Measurements from ENCODE around the gene SPACA5B.
"Not testable (repeated sequence)": the region's sequence is repeated elsewhere in the genome, so short reads cannot be mapped to it uniquely, and the experiment has no call there.

The SPACA5B gene

DNA sequence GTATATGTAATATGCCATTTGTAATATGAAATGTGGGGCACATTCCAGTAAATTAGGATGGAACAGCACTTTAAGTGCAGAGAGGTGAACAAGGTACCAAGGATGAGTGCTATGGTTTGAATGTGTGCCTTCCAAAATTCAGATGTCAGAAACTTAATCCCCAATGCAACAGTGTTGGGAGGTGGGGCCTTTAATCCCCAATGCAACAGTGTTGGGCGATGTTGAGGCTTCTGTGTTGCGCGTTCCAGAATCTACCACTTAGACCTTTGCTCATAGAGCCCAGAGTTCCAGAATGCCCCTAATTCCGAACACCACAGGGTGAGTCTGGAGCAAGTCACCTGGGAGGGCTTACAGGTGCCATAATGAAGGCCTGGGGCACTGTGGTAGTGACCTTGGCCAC lies at the start of gene SPACA5B:
Gene SPACA5B, plus strand, starts transcription at position 301 of the 400 bp plus-strand sequence. Its CDS starts 62 bp downstream, at position 363.
- in situ Hi-C loops (cut with HindIII; ENCODE audit: low pct_ligation_motif_present, low pct_unique_long_range_greater_than_20kb, low sequenced_read_pairs); DNase-seq: not testable (repeated sequence)

DNA sequence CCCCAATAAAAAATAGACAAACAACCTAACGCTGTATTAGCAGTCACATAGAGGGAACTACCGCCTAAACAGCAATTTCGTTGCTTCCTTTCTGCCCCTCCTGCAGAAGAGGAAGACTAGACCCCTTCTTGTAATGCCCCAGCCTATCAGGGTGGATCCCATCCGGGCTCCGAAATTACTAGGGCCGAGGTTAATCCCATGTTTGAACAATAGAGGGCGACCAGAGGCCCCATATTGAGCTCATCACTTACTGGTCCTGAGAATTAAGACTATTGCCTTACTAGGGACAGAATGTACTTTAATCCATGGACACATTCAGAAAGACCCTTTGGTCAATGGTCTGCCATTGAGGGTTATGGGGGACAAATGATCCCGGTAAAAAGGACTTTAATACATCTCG lies 47.2 kb upstream of the SPACA5B start:
- DNase-seq: peak; percentile 27
- in situ Hi-C loops (cut with HindIII; ENCODE audit: low pct_ligation_motif_present, low pct_unique_long_range_greater_than_20kb, low sequenced_read_pairs): no loop called here

DNA sequence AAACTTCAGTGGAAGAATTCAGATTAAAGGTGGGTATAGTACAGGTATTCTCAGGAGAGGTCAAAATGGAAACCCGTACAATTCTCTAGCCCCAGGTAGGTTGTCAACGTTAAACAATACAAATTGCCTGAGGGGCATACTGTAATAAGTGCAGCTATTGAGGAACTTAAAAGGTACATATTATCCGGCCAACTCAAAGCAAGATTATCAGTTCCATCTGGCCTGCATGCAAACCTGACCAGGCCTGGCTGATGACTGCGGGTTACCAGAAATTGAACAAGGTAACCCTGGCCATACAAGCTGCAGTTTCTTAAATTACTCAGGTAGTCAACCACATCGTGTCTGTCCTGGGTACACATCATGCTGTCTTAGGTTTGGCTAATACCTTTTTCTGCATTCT lies 46.7 kb upstream of the SPACA5B start:
- no peak for DNase-seq
- in situ Hi-C loops (cut with HindIII; ENCODE audit: low pct_ligation_motif_present, low pct_unique_long_range_greater_than_20kb, low sequenced_read_pairs): no loop called here

DNA sequence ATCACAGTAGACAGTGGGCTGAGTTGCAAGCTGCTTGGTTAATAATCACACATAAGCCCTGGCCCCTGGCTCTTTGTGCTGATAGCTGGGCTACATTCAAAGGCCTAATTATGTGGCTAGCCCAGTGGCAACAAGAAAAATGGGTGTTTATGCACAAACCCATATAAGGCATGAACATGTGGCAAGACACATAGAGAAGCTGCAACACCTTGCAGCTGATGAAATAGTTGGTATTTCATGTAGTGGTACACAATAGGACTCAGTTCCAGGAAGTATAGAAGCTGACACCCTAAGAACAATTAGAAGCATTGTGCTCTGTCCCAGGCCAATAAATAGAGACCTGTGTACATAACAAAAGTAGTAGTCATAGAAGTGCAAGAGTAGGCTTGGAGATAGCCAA lies 44.3 kb upstream of the SPACA5B start:
- in situ Hi-C loops (cut with HindIII; ENCODE audit: low pct_ligation_motif_present, low pct_unique_long_range_greater_than_20kb, low sequenced_read_pairs): no loop called here

GRCh38 chrX:48090123-48090522 lies 40.3 kb upstream of the SPACA5B start:
- in situ Hi-C loops (cut with HindIII; ENCODE audit: low pct_ligation_motif_present, low pct_unique_long_range_greater_than_20kb, low sequenced_read_pairs): no loop called here
- no peak for DNase-seq

More for the DNA sequence above, 44.3 kb upstream of the SPACA5B start:
- DNase-seq: no peak

- in situ Hi-C loops (cut with HindIII; ENCODE audit: low pct_ligation_motif_present, low pct_unique_long_range_greater_than_20kb, low sequenced_read_pairs); DNase-seq: not testable (repeated sequence)
Observed at GRCh38 chrX:48092558-48092957, 37.9 kb upstream of the SPACA5B start.

DNA sequence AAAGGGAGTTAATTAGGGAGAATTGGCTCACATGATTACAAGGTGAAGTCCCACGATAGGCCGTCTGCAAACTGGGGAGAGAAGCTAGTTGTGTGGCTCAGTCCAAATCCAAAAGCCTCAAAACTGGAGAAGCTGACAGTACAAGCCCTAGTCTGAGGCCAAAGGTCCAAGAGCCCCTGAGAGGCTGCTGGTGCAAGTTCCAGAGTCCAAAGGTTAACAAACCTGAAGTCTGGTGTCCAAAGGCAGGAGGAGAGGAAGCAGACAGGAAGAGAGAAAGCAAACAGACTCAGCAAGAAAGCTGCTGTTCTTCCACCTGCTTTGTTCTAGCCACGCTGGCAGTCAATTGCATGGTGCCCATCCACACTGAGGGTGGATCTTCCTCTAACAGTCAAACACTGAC lies 29.0 kb upstream of the SPACA5B start:
- no peak for DNase-seq
- in situ Hi-C loops (cut with HindIII; ENCODE audit: low pct_ligation_motif_present, low pct_unique_long_range_greater_than_20kb, low sequenced_read_pairs): no loop called here

DNA sequence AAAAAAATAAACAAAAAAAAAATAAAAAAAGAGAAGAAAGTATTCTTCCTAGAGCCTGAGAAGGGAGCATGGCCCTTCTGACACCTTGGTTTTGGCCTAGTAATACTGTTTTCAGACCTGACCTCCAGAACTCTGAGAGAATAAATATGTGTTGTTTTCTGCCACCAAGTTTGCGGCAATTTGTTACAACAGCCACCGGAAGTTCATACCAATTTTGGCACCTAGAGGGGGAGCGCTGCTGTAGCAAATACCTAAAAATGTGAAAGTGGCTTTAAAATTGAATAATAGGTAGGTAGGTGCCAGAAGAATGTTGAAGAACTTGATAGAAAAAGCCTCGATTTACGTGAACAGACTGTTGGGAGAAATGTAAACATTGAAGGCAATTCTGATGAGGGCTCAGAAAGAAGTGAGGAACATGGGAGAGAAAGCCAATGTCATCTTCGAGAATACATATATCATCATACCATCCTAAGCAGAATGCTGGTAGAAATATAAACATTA lies 27.5 kb upstream of the SPACA5B start:
- in situ Hi-C loops (cut with HindIII; ENCODE audit: low pct_ligation_motif_present, low pct_unique_long_range_greater_than_20kb, low sequenced_read_pairs): no loop called here
- DNase-seq: no peak

DNA sequence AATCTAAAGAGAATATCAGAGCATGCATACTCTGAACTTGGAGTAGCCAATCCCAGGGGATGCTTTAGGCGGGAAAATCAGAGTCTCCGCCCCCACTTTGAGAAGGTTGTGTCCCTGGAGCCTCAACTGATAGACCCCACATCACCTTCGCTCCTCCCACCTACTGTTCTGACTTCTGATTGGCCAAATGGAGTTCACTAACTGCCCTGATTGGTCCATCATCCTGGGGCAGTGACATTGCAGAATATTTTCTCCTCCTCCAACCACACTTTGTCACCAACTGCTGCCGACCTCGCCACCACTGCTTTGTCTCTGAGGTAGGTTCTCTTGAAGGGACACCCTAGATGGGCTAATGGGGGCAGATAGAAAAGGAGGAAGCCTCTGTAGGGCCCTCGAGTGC lies 22.7 kb upstream of the SPACA5B start:
- DNase-seq: no peak
- in situ Hi-C loops (cut with HindIII; ENCODE audit: low pct_ligation_motif_present, low pct_unique_long_range_greater_than_20kb, low sequenced_read_pairs): no loop called here

DNA sequence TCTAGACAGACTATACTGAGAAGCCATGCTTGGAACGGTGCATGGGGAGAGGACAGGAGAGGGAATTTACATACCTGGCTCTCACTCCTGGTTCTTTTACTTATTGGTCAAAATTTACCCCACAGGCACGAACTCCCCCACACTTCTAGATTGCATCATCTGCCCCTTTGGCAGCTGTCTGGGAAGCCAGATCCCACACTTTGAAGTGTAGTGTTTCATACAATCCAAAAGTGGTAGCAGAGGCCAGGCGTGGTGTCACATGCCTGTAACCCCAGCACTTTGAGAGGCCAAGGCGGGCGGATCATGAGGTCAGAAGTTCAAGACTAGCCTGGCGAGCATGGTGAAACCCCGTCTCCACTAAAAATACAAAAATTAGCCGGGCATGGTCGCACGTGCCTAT lies 5.1 kb upstream of the SPACA5B start:
- in situ Hi-C loops (cut with HindIII; ENCODE audit: low pct_ligation_motif_present, low pct_unique_long_range_greater_than_20kb, low sequenced_read_pairs); DNase-seq: not testable (repeated sequence)

DNA sequence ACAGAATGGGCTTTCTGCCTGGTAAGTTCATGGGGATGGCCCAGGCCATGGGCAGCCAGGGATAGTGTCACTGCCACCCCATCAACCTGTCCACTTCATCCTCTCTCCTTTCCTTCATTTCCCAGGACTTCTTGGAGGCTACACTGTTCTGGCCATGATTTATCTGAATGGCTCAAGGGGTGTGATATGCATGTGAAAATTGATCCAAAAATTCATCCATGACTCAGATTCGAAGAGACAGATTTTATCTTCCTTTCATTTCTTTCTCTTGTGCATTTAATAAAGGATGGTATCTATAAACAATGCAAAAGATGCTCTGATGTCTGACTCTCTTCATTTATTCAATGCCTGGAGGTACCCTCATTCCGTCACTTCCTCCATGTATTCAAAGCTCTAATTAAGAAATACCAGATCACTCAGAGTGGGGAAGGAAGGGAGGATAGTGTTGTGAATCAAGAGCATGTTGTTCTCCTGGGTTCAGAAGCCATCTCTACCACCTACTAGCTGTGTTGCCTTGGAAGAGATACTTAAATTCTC lies 1.9 kb downstream of the SPACA5B start:
- in situ Hi-C loops (cut with HindIII; ENCODE audit: low pct_ligation_motif_present, low pct_unique_long_range_greater_than_20kb, low sequenced_read_pairs); DNase-seq: not testable (repeated sequence)

DNA sequence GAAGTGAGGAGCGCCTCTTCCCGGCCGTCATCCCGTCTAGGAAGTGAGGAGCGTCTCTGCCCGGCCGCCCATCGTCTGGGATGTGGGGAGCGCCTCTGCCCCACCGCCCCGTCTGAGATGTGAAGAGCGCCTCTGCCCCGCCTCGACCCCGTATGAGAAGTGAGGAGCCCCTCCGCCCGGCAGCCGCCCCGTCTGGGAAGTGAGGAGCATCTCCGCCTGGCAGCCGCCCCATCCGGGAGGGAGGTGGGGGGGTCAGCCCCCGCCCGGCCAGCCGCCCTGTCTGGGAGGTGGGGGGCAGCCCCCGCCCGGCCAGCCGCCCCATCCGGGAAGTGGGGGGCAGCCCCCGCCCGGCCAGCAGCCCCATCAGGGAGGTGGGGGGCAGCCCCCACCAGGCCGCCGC lies 8.7 kb downstream of the SPACA5B start:
- in situ Hi-C loops (cut with HindIII; ENCODE audit: low pct_ligation_motif_present, low pct_unique_long_range_greater_than_20kb, low sequenced_read_pairs); DNase-seq: not testable (repeated sequence)

DNA sequence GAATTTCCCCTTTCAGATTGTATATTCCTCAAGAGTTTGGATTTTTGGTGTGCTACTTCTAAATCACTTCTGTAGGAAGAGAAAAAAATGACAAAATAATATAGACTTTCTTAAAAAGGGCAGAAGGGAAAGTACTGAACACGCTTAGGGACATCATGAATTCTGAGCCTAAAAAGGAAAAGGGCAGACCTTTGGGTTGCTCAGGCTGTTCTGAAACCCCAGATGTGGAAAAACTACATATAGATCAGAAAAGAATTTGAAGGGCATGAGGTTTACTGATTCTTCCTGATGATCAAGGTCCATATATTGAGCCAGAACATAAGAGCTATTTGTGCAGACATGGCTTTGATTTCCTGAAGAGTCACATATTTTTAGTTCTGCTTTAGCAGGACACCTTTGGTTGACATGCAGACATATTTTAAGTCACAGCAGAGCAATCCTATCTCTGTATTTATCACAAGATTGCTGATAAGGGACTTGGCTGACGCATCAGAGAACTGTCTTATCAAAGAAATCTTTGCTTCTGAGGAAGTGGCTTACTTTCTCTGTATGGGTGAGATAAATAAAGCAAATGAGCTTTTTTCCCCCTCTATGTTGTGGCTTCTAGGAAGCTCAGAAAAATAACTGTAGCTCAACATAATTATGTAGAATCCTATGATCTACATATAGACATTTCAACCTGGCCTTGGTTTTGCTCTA lies 11.5 kb downstream of the SPACA5B start:
- in situ Hi-C loops (cut with HindIII; ENCODE audit: low pct_ligation_motif_present, low pct_unique_long_range_greater_than_20kb, low sequenced_read_pairs); DNase-seq: not testable (repeated sequence)

DNA sequence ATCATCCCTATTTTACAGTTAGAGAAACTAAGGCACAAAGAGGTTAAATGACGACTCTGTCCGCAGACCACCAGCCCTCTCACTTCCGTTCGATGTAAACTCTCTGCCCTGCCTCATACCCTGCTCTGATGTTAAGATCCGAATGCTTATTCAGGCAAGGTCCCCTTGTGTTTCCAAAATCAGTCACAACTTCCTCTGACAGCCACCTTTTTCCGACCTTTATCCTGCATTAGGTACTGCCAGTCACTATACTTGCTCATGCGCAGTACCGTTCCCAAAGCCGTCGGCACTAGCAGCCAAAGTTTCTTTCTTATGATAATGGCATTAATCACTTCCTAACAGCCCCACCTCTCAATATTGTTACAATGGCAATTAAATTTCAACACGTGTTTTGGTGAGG lies 12.3 kb downstream of the SPACA5B start:
- in situ Hi-C loops (cut with HindIII; ENCODE audit: low pct_ligation_motif_present, low pct_unique_long_range_greater_than_20kb, low sequenced_read_pairs); DNase-seq: not testable (repeated sequence)

- no peak for DNase-seq
- in situ Hi-C loops (cut with HindIII; ENCODE audit: low pct_ligation_motif_present, low pct_unique_long_range_greater_than_20kb, low sequenced_read_pairs): no loop called here
Observed at GRCh38 chrX:48153769-48154168, 23.3 kb downstream of the SPACA5B start.

DNA sequence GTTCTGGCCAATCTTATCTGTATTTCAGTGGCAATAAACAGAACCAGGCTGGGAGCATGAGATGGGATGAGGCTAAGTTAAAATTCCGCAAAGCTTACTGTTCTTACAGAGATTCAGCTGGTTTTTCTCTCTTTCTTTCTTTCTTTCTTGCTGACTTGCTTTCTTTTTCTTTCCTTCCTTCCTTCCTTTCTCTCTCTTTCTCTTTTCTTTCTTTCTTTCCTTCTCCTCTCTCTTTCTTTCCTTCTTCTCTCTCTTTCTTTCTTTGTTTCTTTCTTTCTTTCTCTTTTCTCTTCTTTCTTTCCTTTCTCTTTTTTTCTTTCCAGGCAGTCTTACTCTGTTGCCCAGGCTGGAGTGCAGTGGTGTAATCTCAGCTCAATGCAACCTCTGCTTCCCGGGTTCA lies 24.4 kb downstream of the SPACA5B start:
- DNase-seq: no peak
- in situ Hi-C loops (cut with HindIII; ENCODE audit: low pct_ligation_motif_present, low pct_unique_long_range_greater_than_20kb, low sequenced_read_pairs): no loop called here

GRCh38 chrX:48156014-48156413 lies 25.6 kb downstream of the SPACA5B start:
- in situ Hi-C loops (cut with HindIII; ENCODE audit: low pct_ligation_motif_present, low pct_unique_long_range_greater_than_20kb, low sequenced_read_pairs): no loop called here
- no peak for DNase-seq

DNA sequence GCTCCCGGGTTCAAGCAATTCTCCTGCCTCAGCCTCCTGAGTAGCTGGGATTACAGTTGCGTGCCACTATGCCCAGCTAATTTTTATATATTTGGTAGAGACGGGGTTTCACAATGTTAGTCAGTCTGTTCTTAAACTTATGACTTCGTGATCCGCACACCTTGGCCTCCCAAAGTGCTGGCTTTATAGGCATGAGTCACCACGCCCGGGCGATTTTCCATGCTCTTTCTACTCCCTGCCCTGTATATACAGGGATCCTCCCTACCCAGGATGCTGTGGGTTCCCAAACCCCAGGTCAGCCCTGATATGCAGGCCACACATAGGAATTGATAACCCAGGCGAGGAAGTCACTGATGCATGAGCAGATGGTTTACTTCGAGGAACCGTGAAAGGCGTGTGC lies 34.8 kb downstream of the SPACA5B start:
- DNase-seq: no peak
- in situ Hi-C loops (cut with HindIII; ENCODE audit: low pct_ligation_motif_present, low pct_unique_long_range_greater_than_20kb, low sequenced_read_pairs): no loop called here

GRCh38 chrX:48166322-48166721 lies 35.9 kb downstream of the SPACA5B start:
- DNase-seq; in situ Hi-C loops (cut with HindIII; ENCODE audit: low pct_ligation_motif_present, low pct_unique_long_range_greater_than_20kb, low sequenced_read_pairs): not testable (repeated sequence)

DNA sequence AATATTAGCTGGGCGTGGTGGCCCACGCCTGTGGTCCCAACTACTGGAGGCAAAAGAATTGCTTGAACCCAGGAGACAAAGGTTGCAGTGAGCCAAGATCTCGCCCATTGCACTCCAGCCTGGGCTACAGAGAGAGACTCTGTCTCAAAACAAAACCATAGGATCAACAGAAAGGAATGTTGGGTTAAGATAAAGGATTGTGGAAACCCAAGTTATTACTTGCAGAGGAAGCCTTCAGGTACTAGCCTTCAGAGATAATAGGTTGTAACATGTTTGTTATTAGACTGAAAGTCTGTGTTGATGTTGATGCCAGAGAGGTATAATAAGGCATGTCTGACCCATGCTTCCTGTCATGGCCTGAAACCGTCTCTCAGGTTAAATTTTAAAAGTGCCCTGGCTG lies 49.3 kb downstream of the SPACA5B start:
- in situ Hi-C loops (cut with HindIII; ENCODE audit: low pct_ligation_motif_present, low pct_unique_long_range_greater_than_20kb, low sequenced_read_pairs): no loop called here
- no peak for DNase-seq
